HG03442 (cell line): Measurements from ENCODE around the gene BYSL.
"Not testable (repeated sequence)": the region's sequence is repeated elsewhere in the genome, so short reads cannot be mapped to it uniquely, and the experiment has no call there.

Experiments
- ATAC-seq: cut with Tn5 transposase; IDR thresholded peaks from one replicate; pipeline ENCODE4 v1.9.1; 2021; ENCODE audit warnings: mild to moderate bottlenecking, moderate library complexity; ENCODE audit not compliant: unreplicated experiment

BYSL gene

GRCh38 chr6:41941280-41942066 is 20.2 kb downstream of the BYSL start, which contains the start of gene CCND3:
TSS of gene CCND3 (minus strand) at chr6:41941808. CDS start at chr6:41941649, 159 bp downstream.
- peak; percentile 77 for ATAC-seq

- no peak for ATAC-seq
Observed at GRCh38 chr6:41942067-41942851, 21.0 kb downstream of the BYSL start.

GRCh38 chr6:41942882-41943281 is 21.6 kb downstream of the BYSL start:
- not testable (repeated sequence) for ATAC-seq

- no peak for ATAC-seq
Observed at GRCh38 chr6:41943456-41943855, 22.2 kb downstream of the BYSL start.

GRCh38 chr6:41947581-41948220 is 26.4 kb downstream of the BYSL start:
- ATAC-seq = no peak

- ATAC-seq = no peak
Observed at GRCh38 chr6:41954668-41955067, 33.4 kb downstream of the BYSL start.

GRCh38 chr6:41955412-41955811 is 34.1 kb downstream of the BYSL start:
- ATAC-seq = no peak

GRCh38 chr6:41957117-41957516 is 35.8 kb downstream of the BYSL start:
- ATAC-seq = no peak

- ATAC-seq = no peak
Observed at GRCh38 chr6:41958022-41958856, 36.9 kb downstream of the BYSL start.

- ATAC-seq = no peak
Observed at GRCh38 chr6:41960028-41960427, 38.7 kb downstream of the BYSL start.

GRCh38 chr6:41963371-41963770 is 42.1 kb downstream of the BYSL start:
- no peak for ATAC-seq

GRCh38 chr6:41964201-41964887 is 43.0 kb downstream of the BYSL start:
- no peak for ATAC-seq

GRCh38 chr6:41965429-41966213 is 44.3 kb downstream of the BYSL start:
- no peak for ATAC-seq

GRCh38 chr6:41966214-41966920 is 45.1 kb downstream of the BYSL start:
- ATAC-seq = no peak

GRCh38 chr6:41966961-41967311 is 45.6 kb downstream of the BYSL start:
- ATAC-seq = no peak

- ATAC-seq = no peak
Observed at GRCh38 chr6:41967312-41968287, 46.3 kb downstream of the BYSL start.

- ATAC-seq = no peak
Observed at GRCh38 chr6:41970436-41970846, 49.1 kb downstream of the BYSL start.

GRCh38 chr6:41972826-41973225 is 51.5 kb downstream of the BYSL start:
- ATAC-seq = no peak
